Sigmoid colon (tissue), 7 donors: ENCODE results near the gene ANO4. TPM values are rescaled to one million over a fixed set of nuclear protein-coding genes. Genes with fewer than 3 reads are reported as not detected.

Experiments
- DNase-seq: peaks from one replicate; pipeline ENCODE4 v3.0.0-alpha.2; 2019
- H3K27ac ChIP-seq, 4 donors: fragments of 200-600 bp; sonication (generic); one replicate each; pipeline ENCODE4 v1.5.1; 2016 to 2019; ENCODE audit warnings: mild to moderate bottlenecking in 1 of 4
- H3K27me3 ChIP-seq, 3 donors: fragments of 200-600 bp; sonication (generic); one replicate each; pipeline ENCODE4 v1.5.1; 2019; ENCODE audit warnings: mild to moderate bottlenecking in 1 of 3
- H3K36me3 ChIP-seq, 4 donors: fragments of 200-600 bp; sonication (generic); one replicate each; pipeline ENCODE4 v1.5.1; 2016 to 2019
- H3K4me1 ChIP-seq, 4 donors: fragments of 200-600 bp; sonication (generic); one replicate each; pipeline ENCODE4 v1.5.1; 2017 to 2019
- H3K4me3 ChIP-seq, 4 donors: fragments of 200-600 bp; sonication (generic); one replicate each; pipeline ENCODE4 v1.5.1; 2017 to 2019; ENCODE audit warnings: mild to moderate bottlenecking in 2 of 4, moderate library complexity in 1 of 4
- H3K9me3 ChIP-seq, 4 donors: fragments of 200-600 bp in 3 of 4; sonication (generic) in 3 of 4; one replicate each; pipeline versions ENCODE4 v1.5.1 to v1.6.1; 2013 to 2019
- EP300 ChIP-seq, 4 donors: sonication (generic); formaldehyde crosslinking; IDR thresholded peaks; one replicate each; pipeline ENCODE4 v1.6.1; 2017; ENCODE audit warnings: antibody characterized with exemption in 4 of 4
- POLR2A ChIP-seq, 2 donors: fragments of 450-650 bp; IDR thresholded peaks; one replicate each; pipeline ENCODE4 v1.6.1; 2016; ENCODE audit warnings: antibody characterized with exemption in 2 of 2, mild to moderate bottlenecking in 2 of 2, moderate library complexity in 2 of 2
- POLR2AphosphoS5 ChIP-seq, 4 donors: sonication (generic); formaldehyde crosslinking; IDR thresholded peaks; one replicate each; pipeline ENCODE4 v1.6.1; 2017; ENCODE audit warnings: antibody characterized with exemption in 4 of 4
- WGBS, 2 donors: extraction: QIAGEN DNeasy Blood & Tissue Kit; methylation state at CpG; one replicate each; pipeline ENCODE4 v1.1.7; 2013; 5-methylcytosine and 5-hydroxymethylcytosine counted together
- intact Hi-C: fragments of 100-400 bp; cut with DNase I; formaldehyde crosslinking; loops from one replicate; pipeline ENCODE4 v1.15.1; 2023
- polyA plus RNA-seq, 3 donors: library from polyadenylated mRNA; stranded (reverse); fragments of 200-250 nt; gene quantifications; one replicate each; pipeline ENCODE4 v1.2.3, GENCODE V29; 2013
- total RNA-seq, 4 donors: library from RNA; depleted of rRNA; stranded (reverse); fragments of >200 nt; gene quantifications; one replicate each; pipeline ENCODE4 v1.1.0, GENCODE V29; 2016
- TF ChIP-seq, protein P1 (sequence below), 4 experiments: fragments of 450-650 bp in 3 of 4; fragments of 200-600 bp in 1 of 4; IDR thresholded peaks; one replicate each; pipeline ENCODE4 v1.5.1; 2016 to 2019; ENCODE audit warnings: antibody characterized with exemption in 4 of 4, mild to moderate bottlenecking in 3 of 4, moderate library complexity in 2 of 4
- donor health status: healthy with polysubstance abuse.
- donor health status: Bipolar disorder and iron deficiency.
- donor health status: healthy.

ANO4 gene
- total and polyA plus RNA-seq, 7 donors: 0.09 to 3.3 (median 0.41) TPM; not detected in 2

DNA sequence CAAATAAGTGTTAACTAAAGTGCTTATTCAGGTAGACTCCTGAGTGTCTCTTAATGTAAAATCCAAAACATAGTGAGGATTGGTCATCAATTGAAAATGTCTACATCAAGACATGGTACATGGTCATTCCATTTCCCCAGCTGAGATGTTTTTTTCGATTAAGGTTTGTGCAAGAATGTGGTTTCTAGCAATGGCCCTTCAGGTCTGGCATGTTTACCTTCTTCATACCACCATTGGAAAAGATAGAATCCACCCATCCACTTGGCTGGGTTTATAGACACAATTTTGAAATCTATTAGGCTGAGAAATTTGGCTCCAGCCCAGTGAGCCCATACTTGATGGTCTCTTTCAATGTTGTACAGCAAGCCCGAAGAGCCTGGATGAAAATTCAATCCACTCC lies 145.9 kb downstream of the ANO4 start:
- Histone ChIP-seq H3K27me3 (no peaks in the 10 kb centered on the region), H3K9me3 (no peaks in the 10 kb centered on the region), H3K4me1 (no peaks in the 10 kb centered on the region), H3K27ac (no peak overlapping the region), H3K4me3 (no peak overlapping the region), H3K36me3 (no peaks in the 10 kb centered on the region)
- WGBS, 2 donors: 71 to 92% methylated on average over 2 of the region's 2 CpGs
- intact Hi-C loops: no loop called here
- no peak for DNase-seq
- no peak for TF ChIP-seq POLR2A (IDR thresholded peaks at IDR 0.05)
- no peak for TF ChIP-seq EP300 (IDR thresholded peaks at IDR 0.05)
- no peak for TF ChIP-seq POLR2AphosphoS5 (IDR thresholded peaks at IDR 0.05)
- TF ChIP-seq, protein P1, sequence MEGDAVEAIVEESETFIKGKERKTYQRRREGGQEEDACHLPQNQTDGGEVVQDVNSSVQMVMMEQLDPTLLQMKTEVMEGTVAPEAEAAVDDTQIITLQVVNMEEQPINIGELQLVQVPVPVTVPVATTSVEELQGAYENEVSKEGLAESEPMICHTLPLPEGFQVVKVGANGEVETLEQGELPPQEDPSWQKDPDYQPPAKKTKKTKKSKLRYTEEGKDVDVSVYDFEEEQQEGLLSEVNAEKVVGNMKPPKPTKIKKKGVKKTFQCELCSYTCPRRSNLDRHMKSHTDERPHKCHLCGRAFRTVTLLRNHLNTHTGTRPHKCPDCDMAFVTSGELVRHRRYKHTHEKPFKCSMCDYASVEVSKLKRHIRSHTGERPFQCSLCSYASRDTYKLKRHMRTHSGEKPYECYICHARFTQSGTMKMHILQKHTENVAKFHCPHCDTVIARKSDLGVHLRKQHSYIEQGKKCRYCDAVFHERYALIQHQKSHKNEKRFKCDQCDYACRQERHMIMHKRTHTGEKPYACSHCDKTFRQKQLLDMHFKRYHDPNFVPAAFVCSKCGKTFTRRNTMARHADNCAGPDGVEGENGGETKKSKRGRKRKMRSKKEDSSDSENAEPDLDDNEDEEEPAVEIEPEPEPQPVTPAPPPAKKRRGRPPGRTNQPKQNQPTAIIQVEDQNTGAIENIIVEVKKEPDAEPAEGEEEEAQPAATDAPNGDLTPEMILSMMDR (IDR thresholded peaks at IDR 0.05): no peak

DNA sequence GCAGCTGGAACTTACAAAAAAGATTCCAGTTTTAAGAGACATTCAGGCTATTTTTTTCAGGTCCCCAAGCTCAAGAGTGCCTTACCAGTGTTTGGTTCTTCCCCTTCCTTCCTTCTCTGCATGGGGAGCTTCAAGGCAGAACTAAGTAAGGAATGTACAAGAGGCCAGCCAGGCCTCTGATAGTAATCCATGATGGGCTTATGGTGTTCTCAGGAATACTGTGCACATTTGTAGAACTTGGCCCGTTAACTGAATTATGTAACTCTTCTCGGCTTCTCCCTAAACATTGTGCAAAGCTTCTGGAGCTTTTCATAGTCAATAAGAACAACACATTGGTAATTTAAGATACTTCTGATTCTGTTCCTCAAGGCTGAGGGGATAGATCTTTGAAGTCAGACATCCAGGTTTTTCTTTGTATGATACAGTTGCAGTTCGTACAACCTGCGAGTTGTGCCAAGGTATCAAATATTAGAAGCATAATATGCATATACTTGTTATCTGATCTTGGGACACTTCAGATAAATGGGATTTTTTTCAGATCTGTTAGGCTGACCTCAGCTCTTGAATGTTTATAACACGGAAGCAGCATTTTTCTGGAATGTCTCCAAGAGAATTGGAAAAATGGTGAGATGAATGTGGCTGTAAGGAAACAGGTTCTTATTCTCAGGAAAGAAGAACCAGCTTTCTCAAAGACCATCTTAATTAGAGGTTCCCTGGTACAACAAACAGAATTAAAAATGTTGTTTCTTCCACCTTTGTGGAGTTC lies 148.6 kb downstream of the ANO4 start:
- Histone ChIP-seq H3K4me1 (no peaks in the 10 kb centered on the region), H3K36me3 (no peaks in the 10 kb centered on the region), H3K27ac (no peak overlapping the region), H3K27me3 (no peaks in the 10 kb centered on the region), H3K4me3 (no peak overlapping the region), H3K9me3 (no peaks in the 10 kb centered on the region)
- intact Hi-C loops: no loop called here
- no peak for DNase-seq
- WGBS, 2 donors: 71 to 82% methylated on average over 5 of the region's 5 CpGs
- TF ChIP-seq EP300 (IDR thresholded peaks at IDR 0.05) (no peak), POLR2A (IDR thresholded peaks at IDR 0.05) (no peak), POLR2AphosphoS5 (IDR thresholded peaks at IDR 0.05) (no peak)
- TF ChIP-seq, protein P1 (IDR thresholded peaks at IDR 0.05): no peak

DNA sequence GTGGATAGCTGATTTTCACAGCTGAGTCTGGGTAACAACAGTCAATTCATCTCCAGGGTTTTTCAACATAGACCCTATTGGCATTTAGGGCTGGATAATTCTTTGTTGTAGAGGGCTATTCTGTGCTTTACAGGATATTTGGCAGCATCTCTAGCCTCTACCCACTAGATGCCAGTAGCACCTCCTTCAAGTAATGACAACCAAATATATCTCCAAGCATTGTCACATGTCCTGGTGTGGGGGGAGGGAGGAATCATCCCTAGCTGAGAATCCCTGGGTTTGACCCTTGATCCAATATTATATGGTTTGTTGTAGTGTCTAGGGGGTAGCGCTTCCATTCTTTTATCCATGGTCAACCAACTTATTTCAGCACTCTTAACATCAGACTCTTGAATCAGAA lies 157.2 kb downstream of the ANO4 start:
- 90 to 97% methylated on average over 1 of the region's 1 CpG for WGBS, 2 donors
- no peaks in the 10 kb centered on the region for H3K9me3 ChIP-seq
- TF ChIP-seq POLR2AphosphoS5 (IDR thresholded peaks at IDR 0.05): no peak
- TF ChIP-seq, protein P1 (IDR thresholded peaks at IDR 0.05): no peak
- TF ChIP-seq POLR2A (IDR thresholded peaks at IDR 0.05): no peak
- no peak for TF ChIP-seq EP300 (IDR thresholded peaks at IDR 0.05)
- H3K27me3 ChIP-seq: no peaks in the 10 kb centered on the region
- H3K4me1 ChIP-seq: no peaks in the 10 kb centered on the region
- H3K36me3 ChIP-seq: no peaks in the 10 kb centered on the region
- no peak overlapping the region for H3K4me3 ChIP-seq
- no peak overlapping the region for H3K27ac ChIP-seq
- intact Hi-C loops: no loop called here
- DNase-seq: no peak

DNA sequence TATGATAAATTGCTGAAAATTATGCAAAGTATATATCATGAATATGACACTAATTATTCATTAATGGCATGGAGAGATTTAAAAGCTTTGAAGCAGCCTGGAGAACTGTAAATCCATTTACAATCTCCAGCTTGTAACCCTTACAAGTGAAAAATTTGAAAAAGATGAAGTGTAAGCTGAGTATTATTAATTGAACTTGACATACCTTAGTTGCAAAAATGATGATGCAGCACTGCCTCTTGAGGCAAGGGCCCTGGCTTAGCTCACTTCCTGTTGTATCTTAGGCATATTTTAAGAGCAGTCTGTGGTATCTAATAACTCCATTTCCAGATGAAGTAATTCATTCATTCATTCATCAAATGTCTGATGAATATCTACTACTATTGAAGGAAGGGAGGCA lies 158.6 kb downstream of the ANO4 start:
- H3K36me3 ChIP-seq: no peaks in the 10 kb centered on the region
- intact Hi-C loops: no loop called here
- TF ChIP-seq POLR2A (IDR thresholded peaks at IDR 0.05) (no peak), EP300 (IDR thresholded peaks at IDR 0.05) (no peak), POLR2AphosphoS5 (IDR thresholded peaks at IDR 0.05) (no peak)
- TF ChIP-seq, protein P1 (IDR thresholded peaks at IDR 0.05): no peak
- H3K4me3 ChIP-seq: no peak overlapping the region
- no peaks in the 10 kb centered on the region for H3K4me1 ChIP-seq
- DNase-seq: no peak
- no peak overlapping the region for H3K27ac ChIP-seq
- H3K27me3 ChIP-seq: no peaks in the 10 kb centered on the region
- H3K9me3 ChIP-seq: no peaks in the 10 kb centered on the region

DNA sequence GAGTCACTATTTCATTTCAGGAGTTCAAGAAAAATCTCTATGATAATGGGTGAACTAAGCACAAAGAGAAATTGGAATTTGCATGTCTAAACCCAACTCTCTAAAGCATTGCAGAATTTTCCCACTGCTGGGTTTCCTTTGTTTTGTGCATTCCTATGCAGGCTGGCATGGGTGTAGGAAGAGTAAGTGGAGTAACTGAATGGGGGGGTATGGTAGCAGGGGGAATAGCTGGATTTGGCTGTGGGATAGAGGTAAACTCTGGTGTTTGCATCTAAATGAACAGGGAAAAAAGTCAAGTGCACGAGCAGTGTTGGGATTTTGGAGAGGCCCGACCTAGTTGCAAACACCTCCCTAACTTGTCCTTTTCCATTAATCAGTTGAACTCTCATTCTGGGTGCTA lies 159.1 kb downstream of the ANO4 start:
- DNase-seq: no peak
- TF ChIP-seq POLR2AphosphoS5 (IDR thresholded peaks at IDR 0.05) (no peak), EP300 (IDR thresholded peaks at IDR 0.05) (no peak), POLR2A (IDR thresholded peaks at IDR 0.05) (no peak)
- TF ChIP-seq, protein P1 (IDR thresholded peaks at IDR 0.05): no peak
- 55 to 66% methylated on average over 2 of the region's 2 CpGs for WGBS, 2 donors

More for the DNA sequence above, 159.1 kb downstream of the ANO4 start:
- H3K4me1 ChIP-seq: no peaks in the 10 kb centered on the region
- H3K4me3 ChIP-seq: no peak overlapping the region
- intact Hi-C loops: no loop called here
- H3K36me3 ChIP-seq: no peaks in the 10 kb centered on the region
- no peaks in the 10 kb centered on the region for H3K9me3 ChIP-seq
- H3K27me3 ChIP-seq: no peaks in the 10 kb centered on the region
- no peak overlapping the region for H3K27ac ChIP-seq
